GM18526 (cell line): ENCODE data around the gene NEURL2.

ENCODE experiments used
- POLR2A ChIP-seq: IDR thresholded peaks from 3 replicates; pipeline ENCODE4 v1.6.1; 2011; ENCODE audit not compliant: insufficient read length; ENCODE audit errors: extremely low read depth

NEURL2 gene

GRCh38 chr20:45850238-45850637, 40.8 kb downstream of the NEURL2 start:
- TF ChIP-seq POLR2A: no peak

GRCh38 chr20:45848969-45849582, 41.9 kb downstream of the NEURL2 start:
- no peak for TF ChIP-seq POLR2A

GRCh38 chr20:45848421-45848820, 42.6 kb downstream of the NEURL2 start:
- no peak for TF ChIP-seq POLR2A

- no peak for TF ChIP-seq POLR2A
These were observed 45.6 kb downstream of the NEURL2 start for GRCh38 chr20:45845452-45845851.

DNA sequence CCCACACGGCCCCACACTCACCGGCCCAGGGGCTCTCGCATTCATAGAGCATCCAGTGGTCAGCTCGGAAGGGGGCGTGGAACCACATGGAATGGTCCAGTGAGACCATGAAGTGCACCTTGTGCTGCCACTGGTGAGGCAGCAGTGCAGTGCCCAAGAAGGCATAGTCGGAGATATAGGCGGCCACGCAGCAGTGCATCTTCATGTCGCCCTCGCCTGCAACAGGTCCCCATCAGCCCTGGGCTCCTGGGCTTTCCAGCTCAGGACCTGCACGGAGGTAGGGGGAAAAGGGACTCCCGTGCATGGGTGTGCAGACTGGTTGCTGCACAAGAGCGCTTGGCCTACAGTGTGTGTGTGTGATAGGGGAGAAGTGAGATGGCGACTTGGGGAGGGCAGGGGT, 47.5 kb downstream of the NEURL2 start:
- TF ChIP-seq POLR2A: no peak

DNA sequence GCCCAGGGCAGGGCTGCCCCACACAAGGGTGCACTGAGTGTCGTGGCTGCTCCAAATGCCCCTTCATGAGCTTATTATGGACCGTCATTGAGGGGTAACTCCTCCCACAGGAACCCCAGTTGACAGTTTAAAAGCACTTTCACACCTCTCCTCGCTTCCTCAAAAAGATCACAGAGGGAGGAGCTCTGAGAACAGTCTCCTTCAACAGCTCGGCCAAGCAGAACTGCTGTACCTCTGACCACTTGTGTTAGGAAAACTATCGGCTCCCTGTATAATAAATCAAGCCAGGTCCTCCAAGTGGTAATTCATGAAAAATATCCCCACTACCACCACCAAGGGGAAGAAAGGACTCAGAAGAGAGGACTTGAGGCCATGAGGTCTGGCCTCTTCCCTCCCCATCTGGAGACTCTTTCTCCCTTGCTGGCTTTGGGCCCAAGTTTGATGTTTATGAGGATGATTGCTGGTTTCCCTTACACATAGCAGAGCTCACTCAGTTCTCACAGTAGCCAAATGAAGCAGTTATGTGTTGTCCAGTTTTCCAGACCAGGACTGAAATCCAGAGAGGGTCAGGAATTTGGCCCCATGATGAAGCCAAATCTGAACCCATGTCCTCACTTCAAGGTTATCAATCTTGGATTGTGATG, 48.7 kb downstream of the NEURL2 start:
- no peak for TF ChIP-seq POLR2A

DNA sequence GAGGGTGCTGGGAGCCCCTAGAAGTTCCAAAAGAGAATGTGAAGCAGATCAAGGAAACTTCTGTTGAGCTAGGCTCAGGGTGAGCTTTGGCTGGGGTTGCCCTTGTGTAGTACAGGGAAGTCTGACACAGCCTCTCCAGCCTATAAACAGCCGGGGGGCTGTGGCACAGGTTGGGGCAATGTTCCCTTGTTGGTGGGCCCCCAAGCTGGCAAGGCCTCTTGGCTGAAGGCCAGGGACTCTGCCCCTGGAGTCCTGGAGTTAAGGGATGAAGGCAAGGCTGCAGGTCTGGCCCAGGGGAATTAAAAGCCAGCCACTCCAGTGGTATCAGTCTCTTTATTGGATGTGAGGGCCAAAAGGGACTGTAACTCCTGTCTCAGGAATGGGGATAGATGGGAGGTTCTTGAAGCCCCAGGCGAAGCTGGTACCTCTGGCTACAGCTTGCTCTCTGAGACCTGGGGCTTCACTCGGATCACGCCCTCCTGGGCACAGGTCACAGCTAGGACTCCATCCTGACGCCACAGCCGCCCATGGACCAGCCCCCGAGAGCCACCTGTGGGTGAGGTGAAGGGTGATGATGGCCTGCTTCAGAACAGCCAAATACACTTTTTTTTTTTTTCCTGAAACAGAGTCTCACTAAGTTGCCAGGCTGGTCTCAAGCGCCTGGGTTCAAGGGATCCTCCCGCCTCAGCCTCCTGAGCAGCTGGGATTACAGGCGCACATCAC, 49.4 kb downstream of the NEURL2 start:
- TF ChIP-seq POLR2A: no peak

DNA sequence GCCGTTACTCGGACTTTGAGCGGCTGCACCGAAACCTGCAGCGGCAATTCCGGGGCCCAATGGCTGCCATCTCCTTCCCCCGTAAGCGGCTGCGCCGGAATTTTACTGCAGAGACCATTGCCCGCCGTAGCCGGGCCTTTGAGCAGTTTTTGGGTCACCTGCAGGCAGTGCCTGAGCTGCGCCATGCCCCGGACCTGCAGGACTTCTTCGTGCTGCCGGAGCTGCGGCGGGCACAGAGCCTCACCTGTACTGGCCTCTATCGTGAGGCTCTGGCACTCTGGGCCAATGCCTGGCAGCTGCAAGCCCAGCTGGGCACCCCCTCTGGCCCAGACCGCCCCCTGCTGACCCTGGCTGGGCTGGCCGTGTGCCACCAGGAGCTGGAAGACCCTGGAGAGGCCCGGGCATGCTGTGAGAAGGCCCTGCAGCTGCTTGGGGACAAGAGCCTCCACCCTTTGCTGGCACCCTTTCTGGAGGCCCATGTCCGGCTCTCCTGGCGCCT, 50.3 kb downstream of the NEURL2 start:
- TF ChIP-seq POLR2A: no peak
